Measurements from ENCODE around the gene CNPPD1.

The CNPPD1 gene

DNA sequence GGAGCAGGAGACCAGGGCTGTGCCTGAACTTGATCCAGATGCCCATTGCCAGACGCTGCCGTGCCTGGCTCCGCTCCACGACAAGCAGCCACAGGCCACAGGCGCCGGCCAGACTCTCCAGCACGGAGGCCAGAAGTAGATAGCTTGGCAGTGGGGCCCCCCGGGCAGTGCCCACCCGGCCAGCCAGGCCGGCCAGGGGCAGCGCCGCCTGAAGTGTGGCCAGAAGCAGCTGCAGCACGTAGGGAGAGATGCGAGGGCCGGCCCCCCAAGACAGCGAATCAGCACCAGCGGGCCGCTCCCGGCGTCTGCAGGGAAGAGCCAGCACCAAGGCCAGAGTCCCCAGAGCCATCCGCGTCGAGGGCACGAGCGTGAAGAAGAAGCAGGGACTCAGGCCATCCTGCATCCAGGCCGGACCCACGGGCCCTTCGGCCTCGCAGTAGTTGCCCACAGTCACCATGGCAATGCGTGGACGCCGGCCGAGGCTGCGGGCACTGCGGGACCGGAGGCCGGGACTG, 41.5 kb upstream of the CNPPD1 start:
- Histone ChIP-seq H3K36me3 (replicated peaks; ENCODE audit: low read depth, low read length) (no peaks in the 10 kb centered on the region), H2AFZ (ENCODE audit: low read depth, low read length) (no peak overlapping the region), H3K9ac (ENCODE audit: low read length) (no peak overlapping the region), H4K20me1 (ENCODE audit: insufficient read depth, low read length) (no peaks in the 10 kb centered on the region), H3K27ac (ENCODE audit: low read length) (no peak overlapping the region), H3K9me3 (ENCODE audit: insufficient read depth, low read length) (no peaks in the 10 kb centered on the region), H3K27me3 (ENCODE audit: low read depth, low read length) (no peaks in the 10 kb centered on the region), H3K4me3 (ENCODE audit: low read length) (no peak overlapping the region), H3K4me1 (ENCODE audit: low read length) (no peaks in the 10 kb centered on the region), H3K79me2 (ENCODE audit: low read length) (no peaks in the 10 kb centered on the region), H3K4me2 (ENCODE audit: low read length) (no peak overlapping the region)
- no peak for TF ChIP-seq EZH2phosphoT487 (IDR thresholded peaks at IDR 0.05; ENCODE audit: low read depth)
- TF ChIP-seq, protein P1, sequence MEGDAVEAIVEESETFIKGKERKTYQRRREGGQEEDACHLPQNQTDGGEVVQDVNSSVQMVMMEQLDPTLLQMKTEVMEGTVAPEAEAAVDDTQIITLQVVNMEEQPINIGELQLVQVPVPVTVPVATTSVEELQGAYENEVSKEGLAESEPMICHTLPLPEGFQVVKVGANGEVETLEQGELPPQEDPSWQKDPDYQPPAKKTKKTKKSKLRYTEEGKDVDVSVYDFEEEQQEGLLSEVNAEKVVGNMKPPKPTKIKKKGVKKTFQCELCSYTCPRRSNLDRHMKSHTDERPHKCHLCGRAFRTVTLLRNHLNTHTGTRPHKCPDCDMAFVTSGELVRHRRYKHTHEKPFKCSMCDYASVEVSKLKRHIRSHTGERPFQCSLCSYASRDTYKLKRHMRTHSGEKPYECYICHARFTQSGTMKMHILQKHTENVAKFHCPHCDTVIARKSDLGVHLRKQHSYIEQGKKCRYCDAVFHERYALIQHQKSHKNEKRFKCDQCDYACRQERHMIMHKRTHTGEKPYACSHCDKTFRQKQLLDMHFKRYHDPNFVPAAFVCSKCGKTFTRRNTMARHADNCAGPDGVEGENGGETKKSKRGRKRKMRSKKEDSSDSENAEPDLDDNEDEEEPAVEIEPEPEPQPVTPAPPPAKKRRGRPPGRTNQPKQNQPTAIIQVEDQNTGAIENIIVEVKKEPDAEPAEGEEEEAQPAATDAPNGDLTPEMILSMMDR (IDR thresholded peaks at IDR 0.05; ENCODE audit: low read depth, low read length), result no peak

DNA sequence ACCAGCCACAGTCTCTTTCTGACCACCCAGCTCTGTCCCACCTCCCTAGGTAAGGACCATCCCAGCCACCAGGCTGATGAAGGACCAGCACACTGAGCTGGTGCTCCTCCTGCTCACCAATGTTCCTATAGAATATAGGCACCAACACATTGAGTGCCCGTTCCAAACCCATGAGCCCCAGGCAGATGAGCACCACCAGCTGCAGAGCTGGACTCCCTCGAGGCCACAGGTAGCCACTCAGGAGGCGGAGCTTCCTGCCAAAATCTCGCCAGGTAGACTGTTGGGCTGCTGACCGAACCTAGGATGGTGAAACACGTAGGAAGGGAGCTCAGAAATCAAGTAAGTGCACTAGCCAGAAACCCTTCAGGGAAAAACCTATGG, 39.8 kb upstream of the CNPPD1 start:
- Histone ChIP-seq H3K27ac (ENCODE audit: low read length) (no peak overlapping the region), H3K4me2 (ENCODE audit: low read length) (no peak overlapping the region), H3K9me3 (ENCODE audit: insufficient read depth, low read length) (no peaks in the 10 kb centered on the region), H3K4me3 (ENCODE audit: low read length) (no peak overlapping the region), H3K79me2 (ENCODE audit: low read length) (no peaks in the 10 kb centered on the region), H4K20me1 (ENCODE audit: insufficient read depth, low read length) (no peaks in the 10 kb centered on the region), H3K36me3 (replicated peaks; ENCODE audit: low read depth, low read length) (no peaks in the 10 kb centered on the region), H3K4me1 (ENCODE audit: low read length) (no peaks in the 10 kb centered on the region), H2AFZ (ENCODE audit: low read depth, low read length) (no peak overlapping the region), H3K9ac (ENCODE audit: low read length) (no peak overlapping the region), H3K27me3 (ENCODE audit: low read depth, low read length) (no peaks in the 10 kb centered on the region)
- TF ChIP-seq, protein P1 (IDR thresholded peaks at IDR 0.05; ENCODE audit: low read depth, low read length), result no peak
- no peak for TF ChIP-seq EZH2phosphoT487 (IDR thresholded peaks at IDR 0.05; ENCODE audit: low read depth)

DNA sequence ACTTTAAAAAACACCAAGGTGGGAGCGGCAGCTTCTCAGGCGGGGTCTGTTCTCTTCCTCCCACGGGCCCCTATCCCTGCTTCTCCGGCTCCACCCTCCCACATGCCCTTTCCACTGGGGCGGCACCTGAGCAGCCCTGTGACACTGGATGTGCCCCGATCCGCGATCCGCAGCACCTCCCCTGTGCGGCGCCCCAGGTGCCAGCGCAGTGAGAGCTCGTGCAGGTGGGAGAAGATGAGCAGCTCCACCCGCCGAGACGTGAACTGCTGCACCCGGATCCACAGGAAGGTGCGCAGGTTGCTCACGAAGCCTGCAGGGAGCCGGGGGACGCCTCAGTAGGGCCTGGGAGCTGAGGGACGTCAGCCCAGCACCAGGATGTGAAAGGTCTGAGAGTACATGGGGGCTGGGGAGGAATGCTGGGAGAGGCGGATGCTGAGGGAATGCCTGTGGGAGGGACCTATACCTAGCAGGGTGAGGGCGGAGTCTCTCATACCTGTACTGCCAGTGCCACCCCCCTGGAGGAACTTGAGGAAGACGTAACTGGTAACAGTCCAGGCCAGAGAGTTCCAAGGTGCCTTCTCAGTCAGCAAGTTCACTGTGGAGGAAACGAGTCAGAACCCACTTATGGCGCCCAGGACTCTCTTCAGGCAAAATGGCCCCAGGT, 39.3 kb upstream of the CNPPD1 start:
- no peak for TF ChIP-seq EZH2phosphoT487 (IDR thresholded peaks at IDR 0.05; ENCODE audit: low read depth)
- TF ChIP-seq, protein P1 (IDR thresholded peaks at IDR 0.05; ENCODE audit: low read depth, low read length), result no peak
- Histone ChIP-seq H3K4me3 (ENCODE audit: low read length) (no peak overlapping the region), H3K4me1 (ENCODE audit: low read length) (no peaks in the 10 kb centered on the region)

DNA sequence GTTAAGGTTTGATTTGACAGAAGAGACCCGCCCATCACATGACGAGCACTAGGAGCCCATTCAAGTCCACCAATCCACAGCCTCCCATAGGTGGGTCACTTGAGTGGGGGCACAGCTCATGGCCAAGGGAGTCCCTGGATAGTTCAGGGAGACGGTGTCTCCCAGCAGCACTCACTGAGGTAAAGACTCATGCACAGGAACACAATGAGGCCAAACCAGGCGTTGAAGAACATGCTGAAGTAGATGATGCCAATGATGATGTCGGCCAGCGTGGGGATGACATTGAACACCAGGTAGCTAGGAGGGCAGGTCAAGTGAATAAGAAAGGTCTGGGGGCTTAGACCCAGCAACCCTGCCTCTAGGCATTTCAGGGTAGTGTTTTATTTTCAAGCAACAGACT, 38.1 kb upstream of the CNPPD1 start:
- no peak for TF ChIP-seq EZH2phosphoT487 (IDR thresholded peaks at IDR 0.05; ENCODE audit: low read depth)
- TF ChIP-seq, protein P1 (IDR thresholded peaks at IDR 0.05; ENCODE audit: low read depth, low read length), result no peak
- H3K9me3 ChIP-seq (ENCODE audit: insufficient read depth, low read length), result no peaks in the 10 kb centered on the region
- H2AFZ ChIP-seq (ENCODE audit: low read depth, low read length), result no peak overlapping the region
- no peak overlapping the region for H3K4me3 ChIP-seq (ENCODE audit: low read length)
- H4K20me1 ChIP-seq (ENCODE audit: insufficient read depth, low read length), result no peaks in the 10 kb centered on the region
- no peaks in the 10 kb centered on the region for H3K36me3 ChIP-seq (replicated peaks; ENCODE audit: low read depth, low read length)
- H3K79me2 ChIP-seq (ENCODE audit: low read length), result no peaks in the 10 kb centered on the region
- no peak overlapping the region for H3K27ac ChIP-seq (ENCODE audit: low read length)
- no peak overlapping the region for H3K9ac ChIP-seq (ENCODE audit: low read length)
- H3K4me2 ChIP-seq (ENCODE audit: low read length), result no peak overlapping the region
- H3K4me1 ChIP-seq (ENCODE audit: low read length), result no peaks in the 10 kb centered on the region
- H3K27me3 ChIP-seq (ENCODE audit: low read depth, low read length), result no peaks in the 10 kb centered on the region

More for the DNA sequence above, 39.3 kb upstream of the CNPPD1 start:
- H3K27ac ChIP-seq (ENCODE audit: low read length), result no peak overlapping the region
- H3K36me3 ChIP-seq (replicated peaks; ENCODE audit: low read depth, low read length), result no peaks in the 10 kb centered on the region
- no peak overlapping the region for H3K4me2 ChIP-seq (ENCODE audit: low read length)
- no peaks in the 10 kb centered on the region for H3K27me3 ChIP-seq (ENCODE audit: low read depth, low read length)
- H3K79me2 ChIP-seq (ENCODE audit: low read length), result no peaks in the 10 kb centered on the region
- H3K9me3 ChIP-seq (ENCODE audit: insufficient read depth, low read length), result no peaks in the 10 kb centered on the region
- no peak overlapping the region for H2AFZ ChIP-seq (ENCODE audit: low read depth, low read length)
- H3K9ac ChIP-seq (ENCODE audit: low read length), result no peak overlapping the region
- no peaks in the 10 kb centered on the region for H4K20me1 ChIP-seq (ENCODE audit: insufficient read depth, low read length)
